ENCODE results near the gene TMCO6. TPM values are rescaled to one million over a fixed set of nuclear protein-coding genes. Genes with fewer than 3 reads are reported as not detected.

The TMCO6 gene
- total and polyA plus RNA-seq, 9 of the 15 experiments (the other 6 are each of a cell fraction or from before 2014, with no cell fraction given) = 3.4 to 46.4 (median 16.7) TPM

- Histone ChIP-seq H3K9me3 (replicated peaks; ENCODE audit: control insufficient read depth, insufficient read depth, low read depth, low read length) (no peaks in the 10 kb centered on the region), H3K4me2 (ENCODE audit: insufficient read depth, low read length) (no peak overlapping the region), H3K27me3 (ENCODE audit: control insufficient read depth in 2 of 2, insufficient read depth in 2 of 2, low read length in 2 of 2) (no peaks in the 10 kb centered on the region), H3K4me1 (replicated peaks in 1 of 2; ENCODE audit: control insufficient read depth in 2 of 2, insufficient read depth in 2 of 2, low read length in 2 of 2) (peaks cover 2 to 4% of the 10 kb centered on the region in 2 experiments; a peak in 1 of 5 replicates), H3K9me1 (ENCODE audit: control insufficient read depth, insufficient read depth, low read length) (no peaks in the 10 kb centered on the region), H3K9ac (ENCODE audit: insufficient read depth in 1 of 2, low read depth in 2 of 2, low read length in 2 of 2) (no peak overlapping the region), H3K79me2 (ENCODE audit: control insufficient read depth, insufficient read depth, low read length) (no peaks in the 10 kb centered on the region), H3K36me3 (ENCODE audit: control insufficient read depth, insufficient read depth, low read length) (no peaks in the 10 kb centered on the region), H3K27ac (ENCODE audit: extremely low read depth, low read depth, low read length) (no peak overlapping the region), H2AFZ (ENCODE audit: low read depth, low read length) (peak overlapping the region; percentile 67), H4K20me1 (replicated peaks; ENCODE audit: control insufficient read depth, insufficient read depth, low read length) (no peaks in the 10 kb centered on the region), H3K4me3 (no peak overlapping the region)
- ChIA-PET POLR2A (no interaction called here), CTCF (ENCODE audit: low intra/inter-chr PET ratio) (no interaction called here)
- peak in 2 of 4 experiments; percentile 4 to 52 for DNase-seq (ENCODE audit: extremely low read depth in 1 of 4, low spot score in 3 of 4)
- ATAC-seq = peak; percentile 28; the same call in 2 of the 3 replicates
- BruUV-seq (replicated peaks) = no TSS peak
- WGBS (ENCODE audit: insufficient coverage, low coverage, missing lambda C conversion rate) = 25% methylated on average over 5 of the region's 5 CpGs
- TF ChIP-seq CEBPG (CRISPR knock-in tag; IDR thresholded peaks at IDR 0.05) = no peak
- TF ChIP-seq CEBPG (tag; conservative IDR thresholded peaks at IDR 0.05 in 1 of 2, IDR thresholded peaks at IDR 0.05 in 1 of 2) = peak in 1 of 2 experiments; percentile 34; a peak in 1 of 4 replicates
- TF ChIP-seq TRIM28 (IDR thresholded peaks at IDR 0.05) = no peak
- no peak for TF ChIP-seq MAX (CRISPR knock-in tag; IDR thresholded peaks at IDR 0.05)
- TF ChIP-seq NFIC (IDR thresholded peaks at IDR 0.05) = peak; percentile 81
- TF ChIP-seq CEBPB (tag; IDR thresholded peaks at IDR 0.05) = peak; percentile 78
- TF ChIP-seq SOX6 (IDR thresholded peaks at IDR 0.05) = peak; percentile 84
- FAIRE-seq = peak; percentile 49
- in situ Hi-C loops (cut with MboI) = no loop called here
- intact Hi-C loops (cut with micrococcal nuclease) = no loop called here
These were observed 43.5 kb upstream of the TMCO6 start for GRCh38 chr5:140595538-140596300.

All from K562 (cell line).